ENCODE results near the gene SGCA.

- no peak for TF ChIP-seq POLR2A (IDR thresholded peaks at IDR 0.05)
- TF ChIP-seq CTCF (IDR thresholded peaks at IDR 0.05), result no peak
These were observed 42.2 kb downstream of the SGCA start for GRCh38 chr17:50207792-50208567.

Measured in testis (tissue), 2 donors.